C4-2B (cell line): Measurements from ENCODE around the gene ISOC2.
"Not testable (repeated sequence)": the region's sequence is repeated elsewhere in the genome, so short reads cannot be mapped to it uniquely, and the experiment has no call there.

Experiments
- H3K27ac ChIP-seq: fragments of 450-650 bp; 2 replicates; pipeline ENCODE4 v1.5.1; 2017
- CTCF ChIP-seq: fragments of 450-650 bp; conservative IDR thresholded peaks from 2 replicates; pipeline ENCODE4 v1.5.1; 2017; ENCODE audit warnings: mild to moderate bottlenecking
- ZFX ChIP-seq: fragments of 450-650 bp; IDR thresholded peaks from 2 replicates; pipeline ENCODE4 v1.6.1; 2017

ISOC2 gene

DNA sequence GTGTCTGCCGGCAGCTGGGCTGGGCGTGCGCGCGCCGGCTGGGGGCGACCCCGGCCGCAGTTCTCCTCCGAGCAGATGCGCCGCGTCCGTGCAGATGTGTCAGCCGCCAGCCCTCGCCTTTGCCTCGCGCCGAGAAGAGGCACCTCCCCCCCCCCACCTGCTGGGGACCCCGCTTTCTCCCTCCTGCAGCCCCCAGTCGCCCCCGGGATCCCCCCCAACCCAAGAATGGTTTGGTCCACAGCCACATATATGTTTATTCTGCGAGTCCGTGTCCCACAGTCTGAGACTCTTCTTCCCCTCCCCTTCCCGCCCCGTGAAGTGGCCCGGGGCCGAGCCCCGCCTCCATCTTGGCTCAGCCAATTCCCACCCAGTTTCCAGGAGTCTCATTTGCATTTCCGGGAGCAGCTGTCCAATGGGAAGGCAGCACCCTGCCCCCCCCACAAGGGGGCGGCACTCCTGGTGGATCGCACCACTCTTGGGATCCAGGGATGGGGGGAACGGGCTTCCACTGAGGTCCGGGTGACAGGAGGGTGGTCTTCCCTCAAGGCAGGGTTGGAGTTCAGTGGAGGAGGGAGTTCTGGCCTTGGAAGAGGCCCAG lies 8.6 kb downstream of the ISOC2 start:
- no peak overlapping the region for H3K27ac ChIP-seq
- TF ChIP-seq CTCF (no peak), ZFX (no peak)

DNA sequence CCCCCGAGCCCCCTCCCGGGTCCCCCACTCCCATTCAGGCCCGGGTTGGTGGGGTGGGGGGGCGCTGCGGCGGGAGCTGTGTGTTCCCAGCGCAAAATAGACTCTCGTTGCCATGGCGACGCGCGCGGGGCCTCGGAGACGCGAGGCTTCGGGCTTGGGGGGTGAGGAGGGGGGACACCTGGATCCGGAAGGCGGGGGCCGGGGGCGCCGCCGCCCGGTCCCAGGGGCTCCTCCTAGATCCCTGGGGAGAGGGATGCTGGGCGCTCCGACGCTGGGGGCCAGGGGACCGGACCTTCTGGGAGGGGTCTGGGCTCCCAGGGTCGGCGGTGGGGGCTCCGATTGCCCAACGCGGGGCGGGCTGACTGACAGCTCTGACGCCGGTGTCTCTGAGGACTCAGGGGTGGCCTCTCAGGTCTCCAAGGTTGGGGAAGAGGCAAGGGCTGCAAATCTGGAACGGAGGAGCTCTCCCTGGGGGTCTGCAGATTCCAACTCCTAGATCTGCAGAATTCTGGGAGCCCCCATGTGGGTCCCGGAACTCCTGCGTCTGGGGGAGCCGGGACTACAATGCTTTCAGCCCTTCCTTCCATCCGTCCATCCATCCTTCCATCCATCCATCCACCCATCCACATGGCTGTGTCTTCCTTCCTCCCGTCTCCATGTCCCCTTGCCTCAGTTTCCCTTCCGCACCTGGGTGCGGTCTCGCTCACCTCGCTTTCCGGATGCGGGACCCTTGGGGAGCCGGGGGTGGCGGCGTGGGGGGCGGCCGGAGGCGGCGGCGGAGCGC lies 9.3 kb downstream of the ISOC2 start:
- TF ChIP-seq ZFX (no peak), CTCF (no peak)
- H3K27ac ChIP-seq = no peak overlapping the region

- no peak for TF ChIP-seq CTCF
- H3K27ac ChIP-seq = no peak overlapping the region
Observed at GRCh38 chr19:55451163-55451964, 10.1 kb downstream of the ISOC2 start.

- no peak for TF ChIP-seq CTCF
- no peak for TF ChIP-seq ZFX
- no peak overlapping the region for H3K27ac ChIP-seq
Observed at GRCh38 chr19:55449469-55449868, 12.0 kb downstream of the ISOC2 start.

DNA sequence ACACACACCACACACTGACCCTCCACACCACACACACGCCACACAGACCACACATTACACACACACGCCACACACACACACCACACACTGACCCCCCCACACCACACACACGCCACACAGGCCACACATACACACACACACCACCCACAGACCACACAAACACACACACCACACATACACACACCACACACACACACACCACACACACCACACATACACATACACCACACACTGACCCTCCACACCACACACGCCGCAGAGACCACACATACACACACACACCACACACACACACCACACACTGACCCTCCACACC lies 13.3 kb downstream of the ISOC2 start:
- not testable (repeated sequence) for H3K27ac ChIP-seq

DNA sequence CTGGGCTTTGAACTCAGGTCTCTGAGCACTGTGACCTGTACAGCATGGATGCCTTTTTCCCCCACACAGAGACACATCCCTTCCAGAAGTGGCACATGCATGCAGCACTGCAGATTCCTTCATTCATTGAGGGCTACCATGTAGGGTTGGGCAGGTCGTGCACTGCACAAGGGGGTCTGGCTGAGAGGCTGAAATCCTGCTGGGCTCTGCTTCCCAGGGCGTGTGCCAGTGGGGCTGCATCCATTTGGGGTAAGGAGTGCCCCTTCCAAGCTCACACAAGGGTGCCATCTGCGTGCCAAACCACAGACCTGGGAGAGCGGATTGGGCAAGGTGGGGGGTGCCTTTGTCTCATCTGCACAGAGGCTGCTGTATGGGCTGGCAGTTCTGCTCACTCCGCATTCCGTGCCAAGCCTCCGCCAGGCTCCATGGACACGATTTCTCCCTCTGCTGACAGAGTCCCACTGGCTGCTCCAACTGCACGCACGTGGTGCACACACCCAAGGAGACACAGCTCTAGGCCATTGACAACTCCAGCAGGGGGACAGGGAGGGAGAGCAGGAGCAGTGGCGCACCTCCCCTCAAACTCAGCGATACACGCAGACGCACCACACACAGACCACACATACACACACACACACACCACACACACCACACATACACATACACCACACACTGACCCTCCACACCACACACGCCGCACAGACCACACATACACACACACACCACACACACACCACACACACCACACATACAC lies 13.8 kb downstream of the ISOC2 start:
- TF ChIP-seq ZFX (no peak), CTCF (no peak)
- no peak overlapping the region for H3K27ac ChIP-seq

DNA sequence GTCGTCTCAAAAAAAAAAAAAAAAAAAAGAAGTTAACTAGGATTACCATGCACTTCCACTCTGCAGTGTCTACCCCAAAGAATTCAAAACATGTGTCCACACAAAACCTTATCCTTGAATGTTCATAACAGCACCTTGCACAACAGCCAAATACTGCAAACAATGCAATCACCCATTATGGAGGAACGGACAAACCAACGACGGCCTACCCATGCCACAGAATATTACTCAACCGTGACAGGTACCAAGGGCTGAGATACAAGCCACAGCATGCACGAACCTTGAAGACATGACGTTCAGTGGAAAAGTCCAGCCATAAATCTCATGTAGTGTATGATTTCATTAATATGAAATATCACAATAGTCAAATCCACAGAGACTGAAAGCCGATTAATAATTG lies 15.4 kb downstream of the ISOC2 start:
- peak; percentile 12; the same call in 1 of the 2 replicates for TF ChIP-seq ZFX
- TF ChIP-seq CTCF = no peak
- H3K27ac ChIP-seq = no peak overlapping the region
